DOHH2 (cell line): ENCODE measurements around the gene POFUT2.

ENCODE experiments used
- H3F3A ChIP-seq: fragments of 200-600 bp; sonication (generic), shearing (Covaris generic); 2 replicates; pipeline ENCODE4 v1.6.0; 2016; ENCODE audit warnings: antibody characterized with exemption, mild to moderate bottlenecking; ENCODE audit not compliant: control insufficient read depth, insufficient read depth
- H3K27ac ChIP-seq: fragments of 200-600 bp; sonication (generic); 2 replicates; pipeline ENCODE4 v1.5.1; 2014; ENCODE audit warnings: low read depth, mild to moderate bottlenecking, low read length, moderate library complexity
- H3K27me3 ChIP-seq: fragments of 200-600 bp; sonication (generic); 2 replicates; pipeline ENCODE4 v1.6.1; 2014; ENCODE audit warnings: mild to moderate bottlenecking, low read length, mixed read lengths; ENCODE audit not compliant: control insufficient read depth
- H3K36me3 ChIP-seq: fragments of 200-600 bp; sonication (generic); 2 replicates; pipeline ENCODE4 v1.6.1; 2014; ENCODE audit warnings: mild to moderate bottlenecking, low read length, moderate library complexity, mixed read lengths; ENCODE audit not compliant: control insufficient read depth
- H3K4me1 ChIP-seq: fragments of 200-600 bp; sonication (generic); 2 replicates; pipeline ENCODE4 v1.6.1; 2014; ENCODE audit warnings: mild to moderate bottlenecking, low read length, mixed read lengths; ENCODE audit not compliant: control insufficient read depth
- H3K4me2 ChIP-seq: fragments of 200-600 bp; sonication (generic); 2 replicates; pipeline ENCODE4 v1.6.0; 2014; ENCODE audit warnings: mild to moderate bottlenecking, low read length, moderate library complexity
- H3K4me3 ChIP-seq: fragments of 200-600 bp; sonication (generic); 2 replicates; pipeline ENCODE4 v1.5.1; 2014; ENCODE audit warnings: mild to moderate bottlenecking, low read length, mixed read lengths
- H3K79me2 ChIP-seq: fragments of 200-600 bp; sonication (generic); 2 replicates; pipeline ENCODE4 v1.6.1; 2014; ENCODE audit warnings: mild to moderate bottlenecking, low read length, mixed read lengths; ENCODE audit not compliant: control insufficient read depth
- H3K9me2 ChIP-seq: fragments of 200-600 bp; sonication (generic); replicated peaks from 2 replicates; pipeline ENCODE4 v1.6.1; 2014; ENCODE audit warnings: mild to moderate bottlenecking, low read length, mixed read lengths; ENCODE audit not compliant: control insufficient read depth
- H3K9me3 ChIP-seq: fragments of 200-600 bp; sonication (generic); 2 replicates; pipeline ENCODE4 v1.6.1; 2014; ENCODE audit warnings: antibody characterized with exemption, low read length, mixed read lengths; ENCODE audit not compliant: control insufficient read depth, insufficient read depth
- H4K20me1 ChIP-seq: fragments of 200-600 bp; sonication (generic); 2 replicates; pipeline ENCODE4 v1.6.0; 2014; ENCODE audit warnings: low read depth, mild to moderate bottlenecking, antibody characterized with exemption, low read length, moderate library complexity; ENCODE audit not compliant: control insufficient read depth, insufficient read depth
- CTCF ChIP-seq: fragments of 200-600 bp; sonication (generic); IDR thresholded peaks from one replicate; pipeline ENCODE4 v1.5.1; 2014; ENCODE audit warnings: antibody characterized with exemption, mild to moderate bottlenecking, low read depth, low read length; ENCODE audit not compliant: poor library complexity, severe bottlenecking
- EZH2phosphoT487 ChIP-seq: fragments of 200-600 bp; sonication (generic); IDR thresholded peaks from 2 replicates; pipeline ENCODE4 v1.6.1; 2017; ENCODE audit warnings: borderline replicate concordance, mild to moderate bottlenecking, antibody characterized with exemption, low read length, moderate library complexity, mixed read lengths

The POFUT2 gene

GRCh38 chr21:45264146-45264911, 23.4 kb downstream of the POFUT2 start:
- no peaks in the 10 kb centered on the region for H3F3A ChIP-seq
- H3K4me3 ChIP-seq, result no peak overlapping the region
- H3K36me3 ChIP-seq, result 0 out of 2 replicates have a peak, but pooled peaks cover 8% of the 10 kb centered on the region
- TF ChIP-seq EZH2phosphoT487 (no peak), CTCF (no peak)
- H3K4me1 ChIP-seq, result no peaks in the 10 kb centered on the region
- no peaks in the 10 kb centered on the region for H3K9me2 ChIP-seq
- H3K27me3 ChIP-seq, result no peaks in the 10 kb centered on the region
- no peaks in the 10 kb centered on the region for H3K9me3 ChIP-seq
- H3K4me2 ChIP-seq, result no peak overlapping the region
- no peak overlapping the region for H3K27ac ChIP-seq
- H3K79me2 ChIP-seq, result no peaks in the 10 kb centered on the region
- H4K20me1 ChIP-seq, result no peaks in the 10 kb centered on the region

DNA sequence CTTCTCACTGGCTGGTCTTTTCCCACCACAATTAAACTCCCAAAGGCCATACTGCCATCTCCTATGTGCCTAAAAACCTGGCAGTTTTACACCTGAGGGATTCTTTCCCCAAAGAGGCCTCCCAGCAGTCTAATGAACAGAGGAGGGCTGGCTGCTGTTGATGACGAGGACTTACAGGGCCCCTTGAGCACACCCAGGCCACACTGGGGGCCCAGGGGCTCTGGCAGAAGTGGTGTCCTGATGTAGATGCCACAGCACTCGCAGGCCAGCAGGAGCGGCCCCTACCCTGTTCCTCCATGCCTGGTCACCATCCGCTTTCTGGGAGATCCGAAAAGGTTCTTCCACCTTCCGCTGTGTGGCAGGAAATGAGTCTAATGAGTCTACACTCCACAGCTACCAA, 24.2 kb downstream of the POFUT2 start:
- 0 out of 2 replicates have a peak, but pooled peaks cover 8% of the 10 kb centered on the region for H3K36me3 ChIP-seq
- H3K27ac ChIP-seq, result no peak overlapping the region
- TF ChIP-seq CTCF, result no peak
- no peak for TF ChIP-seq EZH2phosphoT487
- no peak overlapping the region for H3K4me2 ChIP-seq
- no peaks in the 10 kb centered on the region for H3K27me3 ChIP-seq
- H4K20me1 ChIP-seq, result no peaks in the 10 kb centered on the region
- no peaks in the 10 kb centered on the region for H3K9me3 ChIP-seq
- H3K9me2 ChIP-seq, result no peaks in the 10 kb centered on the region
- H3K4me1 ChIP-seq, result no peaks in the 10 kb centered on the region
- no peaks in the 10 kb centered on the region for H3K79me2 ChIP-seq
- no peaks in the 10 kb centered on the region for H3F3A ChIP-seq
- H3K4me3 ChIP-seq, result no peak overlapping the region

- Histone ChIP-seq H4K20me1 (no peaks in the 10 kb centered on the region), H3K27me3 (no peaks in the 10 kb centered on the region), H3K36me3 (0 out of 2 replicates have a peak, but pooled peaks cover 7% of the 10 kb centered on the region), H3K79me2 (no peaks in the 10 kb centered on the region), H3K4me1 (no peaks in the 10 kb centered on the region), H3K27ac (no peak overlapping the region), H3F3A (no peaks in the 10 kb centered on the region), H3K9me2 (no peaks in the 10 kb centered on the region), H3K4me2 (no peak overlapping the region), H3K4me3 (no peak overlapping the region), H3K9me3 (no peaks in the 10 kb centered on the region)
- TF ChIP-seq EZH2phosphoT487 (no peak), CTCF (no peak)
These were observed 25.1 kb downstream of the POFUT2 start for GRCh38 chr21:45262616-45263015.
